Osteoblast (primary cell): Measurements from ENCODE around the gene CAMTA1. TPM values are rescaled to one million over a fixed set of nuclear protein-coding genes. Genes with fewer than 3 reads are reported as not detected.

Experiments used
- DNase-seq: peaks from one replicate; pipeline ENCODE4 v3.0.0; 2011; ENCODE audit warnings: low spot score, mixed read lengths; ENCODE audit not compliant: insufficient read length; ENCODE audit errors: missing footprints
- H2AFZ ChIP-seq: 2 replicates; pipeline ENCODE4 v1.6.0; 2011; ENCODE audit warnings: mild to moderate bottlenecking, low read length
- H3K27ac ChIP-seq: 2 replicates; pipeline ENCODE4 v1.5.1; 2011; ENCODE audit warnings: mild to moderate bottlenecking, low read depth, low read length, moderate library complexity
- H3K27me3 ChIP-seq: 2 replicates; pipeline ENCODE4 v1.6.0; 2012; ENCODE audit warnings: mild to moderate bottlenecking, control low read depth, inconsistent platforms, low read length, moderate library complexity; ENCODE audit not compliant: insufficient read depth
- H3K36me3 ChIP-seq: 2 replicates; pipeline ENCODE4 v1.5.1; 2011; ENCODE audit warnings: mild to moderate bottlenecking, low read length, control low read depth, moderate library complexity; ENCODE audit not compliant: insufficient read depth
- H3K4me1 ChIP-seq: 2 replicates; pipeline ENCODE4 v1.5.1; 2011; ENCODE audit warnings: mild to moderate bottlenecking, low read length, control low read depth, moderate library complexity; ENCODE audit not compliant: insufficient read depth
- H3K4me2 ChIP-seq: 2 replicates; pipeline ENCODE4 v1.6.0; 2011; ENCODE audit warnings: mild to moderate bottlenecking, low read length; ENCODE audit not compliant: insufficient read depth
- H3K4me3 ChIP-seq: fragments of 200-600 bp; sonication (generic); 3 replicates; pipeline ENCODE4 v1.5.1; 2012; ENCODE audit warnings: mild to moderate bottlenecking, low read length, inconsistent platforms; ENCODE audit not compliant: insufficient read depth
- H3K79me2 ChIP-seq: 2 replicates; pipeline ENCODE4 v1.6.0; 2012; ENCODE audit warnings: mild to moderate bottlenecking, low read length, control low read depth, inconsistent platforms; ENCODE audit not compliant: insufficient read depth
- H3K9me3 ChIP-seq: 2 replicates; pipeline ENCODE4 v1.5.1; 2011; ENCODE audit warnings: low read depth, low read length, control low read depth
- H4K20me1 ChIP-seq: 2 replicates; pipeline ENCODE4 v1.6.0; 2012; ENCODE audit warnings: mild to moderate bottlenecking, low read length, control low read depth; ENCODE audit not compliant: insufficient read depth
- CTCF ChIP-seq: IDR thresholded peaks from 2 replicates; pipeline ENCODE4 v1.5.1; 2011; ENCODE audit warnings: mild to moderate bottlenecking, low read depth, low read length, moderate library complexity; ENCODE audit errors: extremely low read depth
- total RNA-seq: library from RNA; depleted of rRNA; stranded (reverse); fragments of >200 nt; gene quantifications from 2 replicates; pipeline ENCODE4 v1.2.3, GENCODE V29; 2012

CAMTA1 gene
- total RNA-seq, 1 donor: 47.4 TPM

GRCh38 chr1:7290971-7291970, 506.0 kb downstream of the CAMTA1 start:
- Histone ChIP-seq H3K79me2 (no peaks in the 10 kb centered on the region), H3K4me3 (peak overlapping the region; percentile 37), H3K27me3 (no peaks in the 10 kb centered on the region), H3K36me3 (no peaks in the 10 kb centered on the region), H3K27ac (peak overlapping the region; percentile 83), H2AFZ (peak overlapping the region; percentile 86), H3K9me3 (no peaks in the 10 kb centered on the region), H3K4me1 (peaks cover 22% of the 10 kb centered on the region), H4K20me1 (no peaks in the 10 kb centered on the region), H3K4me2 (peak overlapping the region; percentile 67)
- peak; percentile 78 for DNase-seq
- no peak for TF ChIP-seq CTCF

GRCh38 chr1:7292036-7292681, 506.9 kb downstream of the CAMTA1 start:
- no peak for TF ChIP-seq CTCF

GRCh38 chr1:7292714-7293419, 507.6 kb downstream of the CAMTA1 start:
- Histone ChIP-seq H4K20me1 (no peaks in the 10 kb centered on the region), H3K27ac (peak overlapping the region; percentile 83), H3K36me3 (no peaks in the 10 kb centered on the region), H3K27me3 (no peaks in the 10 kb centered on the region), H2AFZ (no peak overlapping the region), H3K4me2 (peak overlapping the region; percentile 67), H3K4me1 (peaks cover 24% of the 10 kb centered on the region), H3K4me3 (no peak overlapping the region), H3K79me2 (no peaks in the 10 kb centered on the region), H3K9me3 (no peaks in the 10 kb centered on the region)
- no peak for DNase-seq
- no peak for TF ChIP-seq CTCF

More at GRCh38 chr1:7292036-7292681, 506.9 kb downstream of the CAMTA1 start:
- peak overlapping the region; percentile 83 for H3K27ac ChIP-seq
- H4K20me1 ChIP-seq: no peaks in the 10 kb centered on the region
- DNase-seq: no peak
- no peaks in the 10 kb centered on the region for H3K79me2 ChIP-seq
- H3K4me2 ChIP-seq: peak overlapping the region; percentile 67
- H3K27me3 ChIP-seq: no peaks in the 10 kb centered on the region
- H3K36me3 ChIP-seq: no peaks in the 10 kb centered on the region
- no peaks in the 10 kb centered on the region for H3K9me3 ChIP-seq
- peaks cover 22% of the 10 kb centered on the region for H3K4me1 ChIP-seq
- H3K4me3 ChIP-seq: no peak overlapping the region
- peak overlapping the region; percentile 86 for H2AFZ ChIP-seq
